HG02763 (cell line): ENCODE results near the gene RAP2A.

Experiments
- ATAC-seq: cut with Tn5 transposase; IDR thresholded peaks from one replicate; pipeline ENCODE4 v1.9.1; 2021; ENCODE audit warnings: mild to moderate bottlenecking, moderate library complexity; ENCODE audit not compliant: unreplicated experiment

Gene RAP2A

GRCh38 chr13:97492684-97493371 is 58.9 kb downstream of the RAP2A start:
- ATAC-seq, result no peak

- ATAC-seq, result no peak
These were observed 59.5 kb downstream of the RAP2A start for GRCh38 chr13:97493456-97493855.

DNA sequence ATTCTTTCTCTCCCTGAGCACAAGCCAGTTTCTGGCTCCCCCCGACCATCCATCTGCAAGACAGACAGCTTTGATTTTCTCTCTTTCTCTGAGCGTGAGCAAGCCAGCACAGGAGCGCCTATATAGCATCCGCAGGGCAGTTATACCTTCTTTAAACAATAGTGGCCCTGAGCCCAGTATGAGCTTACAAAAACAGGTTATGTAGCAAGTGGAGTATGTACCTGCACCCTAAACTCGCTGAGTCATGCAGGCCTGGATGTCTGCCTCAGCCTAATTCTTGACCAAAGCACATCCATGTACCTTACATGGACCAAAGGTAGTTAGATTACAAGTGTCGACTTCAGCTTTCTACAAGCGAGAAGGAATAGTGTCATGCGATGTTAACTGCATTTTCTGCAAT is 61.7 kb downstream of the RAP2A start:
- no peak for ATAC-seq

DNA sequence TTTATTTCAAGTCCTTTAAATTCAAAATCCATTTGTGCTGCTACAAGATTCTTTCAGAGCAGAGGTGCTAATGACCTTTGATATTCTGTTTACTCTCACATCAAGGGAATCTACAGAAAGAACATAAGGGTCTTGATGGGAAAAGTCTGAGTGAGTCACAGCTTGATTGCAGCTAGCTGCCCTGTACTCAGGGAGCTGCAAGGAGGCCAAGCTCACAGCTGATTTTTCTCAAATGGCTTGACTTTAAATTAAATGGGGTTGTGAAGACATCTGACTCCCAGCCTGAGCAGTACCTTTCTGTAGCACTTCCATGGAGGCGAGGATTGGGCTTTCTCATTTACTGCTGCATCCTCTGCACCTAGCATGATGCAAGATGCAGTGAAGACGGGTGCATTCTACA is 62.5 kb downstream of the RAP2A start:
- ATAC-seq, result no peak

GRCh38 chr13:97497400-97497799 is 63.4 kb downstream of the RAP2A start:
- ATAC-seq, result no peak

DNA sequence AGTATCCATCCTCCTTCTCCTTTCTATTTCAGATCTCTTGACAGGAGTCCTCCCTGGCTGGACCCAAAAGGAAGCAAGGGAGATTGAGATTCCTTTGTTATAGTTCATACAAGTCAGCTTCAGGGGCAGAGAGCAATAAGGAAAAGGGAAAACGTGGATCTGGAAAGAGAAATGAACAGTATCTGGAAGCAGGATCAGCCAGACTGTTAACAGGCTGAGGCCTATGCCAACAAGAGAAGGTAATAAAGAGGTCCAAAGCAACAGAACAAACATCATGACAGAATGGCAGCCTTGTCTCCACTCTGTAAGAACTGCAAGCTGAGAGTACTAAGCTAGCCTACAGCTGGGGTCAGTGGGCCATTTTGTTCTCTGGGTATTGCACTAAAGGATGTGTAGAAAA is 64.5 kb downstream of the RAP2A start:
- ATAC-seq, result no peak

DNA sequence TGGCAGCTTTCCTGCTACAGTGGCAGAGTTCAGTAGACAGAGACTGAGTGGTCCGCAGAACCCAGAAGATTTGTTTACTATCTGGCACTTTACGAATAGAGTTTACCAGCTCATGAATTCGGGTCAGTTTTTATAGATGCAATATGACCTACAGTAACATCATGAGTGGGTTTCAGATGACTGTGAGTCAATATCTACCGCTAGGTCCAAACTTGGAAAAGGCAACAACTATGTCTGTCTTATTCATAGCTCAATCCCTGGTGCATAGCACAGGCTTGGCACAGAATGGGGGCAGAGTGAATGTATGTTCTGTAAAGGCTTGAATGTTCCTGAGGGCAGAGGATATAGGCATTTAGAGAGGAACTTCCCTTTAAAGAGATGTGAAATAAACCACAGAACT is 65.2 kb downstream of the RAP2A start:
- no peak for ATAC-seq

GRCh38 chr13:97502181-97502580 is 68.2 kb downstream of the RAP2A start:
- ATAC-seq, result no peak

DNA sequence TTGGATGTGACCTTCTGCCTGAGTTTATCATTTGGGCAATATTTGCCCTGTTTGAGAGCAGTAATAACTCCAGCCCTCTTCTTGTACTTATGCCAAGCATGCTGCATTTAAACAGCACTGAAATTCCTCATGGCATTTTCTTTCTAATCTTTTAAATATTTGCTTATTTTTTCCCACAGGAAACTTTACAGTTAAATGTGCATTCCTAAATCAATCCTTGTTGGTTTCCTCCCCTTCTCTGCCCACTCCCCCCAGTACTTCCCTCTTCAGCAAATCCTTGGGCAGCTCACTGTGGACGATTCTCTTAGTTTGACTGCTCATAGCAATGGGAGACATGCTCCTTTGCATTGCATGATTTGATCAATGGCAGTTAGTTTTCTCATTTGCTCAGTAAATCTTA is 68.7 kb downstream of the RAP2A start:
- no peak for ATAC-seq

DNA sequence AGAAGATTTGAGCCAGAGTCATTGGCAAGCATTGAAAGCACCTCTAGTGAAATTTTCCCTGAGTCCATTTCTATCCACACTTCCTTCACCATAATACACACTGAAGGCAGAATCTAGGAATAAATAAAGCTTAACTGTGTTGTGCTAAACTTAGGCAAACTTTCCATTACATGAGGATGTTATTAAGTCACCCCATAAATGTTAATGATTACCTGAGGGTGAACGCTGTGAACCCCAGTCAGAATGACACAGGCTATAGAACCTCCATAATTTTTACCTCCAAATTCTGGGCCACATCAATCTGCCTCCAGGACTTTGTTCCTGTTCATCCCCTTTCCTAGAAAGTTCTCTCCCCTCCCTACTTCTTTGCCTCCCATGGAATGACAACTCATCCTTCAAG is 71.0 kb downstream of the RAP2A start:
- no peak for ATAC-seq

GRCh38 chr13:97506511-97506910 is 72.5 kb downstream of the RAP2A start:
- ATAC-seq, result no peak

- ATAC-seq, result no peak
These were observed 78.8 kb downstream of the RAP2A start for GRCh38 chr13:97512732-97513131.

GRCh38 chr13:97515643-97516042 is 81.7 kb downstream of the RAP2A start:
- ATAC-seq, result no peak

DNA sequence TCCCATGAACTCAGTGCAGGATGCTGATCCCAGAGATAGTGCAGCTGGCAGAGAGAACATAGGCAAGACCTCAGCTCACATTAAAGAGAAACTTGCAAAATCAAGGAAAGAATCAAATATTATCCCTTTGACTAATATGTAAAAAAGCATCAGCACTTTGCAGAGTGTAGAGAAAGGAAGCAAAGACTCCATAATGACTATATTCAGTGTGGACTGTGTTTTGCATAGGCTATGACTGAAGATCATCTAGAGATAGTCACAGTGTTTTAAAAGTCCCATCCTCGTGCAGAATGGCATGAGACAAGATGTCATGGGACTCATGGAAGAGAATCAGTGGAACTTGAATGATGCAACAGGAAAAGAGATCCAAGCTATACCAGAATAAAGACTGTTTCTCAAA is 84.0 kb downstream of the RAP2A start:
- no peak for ATAC-seq
